Measurements from ENCODE around the gene SYNDIG1.
A peak's percentile ranks its signal among the peaks of the same experiment; 100 is the strongest.

Gene SYNDIG1

DNA sequence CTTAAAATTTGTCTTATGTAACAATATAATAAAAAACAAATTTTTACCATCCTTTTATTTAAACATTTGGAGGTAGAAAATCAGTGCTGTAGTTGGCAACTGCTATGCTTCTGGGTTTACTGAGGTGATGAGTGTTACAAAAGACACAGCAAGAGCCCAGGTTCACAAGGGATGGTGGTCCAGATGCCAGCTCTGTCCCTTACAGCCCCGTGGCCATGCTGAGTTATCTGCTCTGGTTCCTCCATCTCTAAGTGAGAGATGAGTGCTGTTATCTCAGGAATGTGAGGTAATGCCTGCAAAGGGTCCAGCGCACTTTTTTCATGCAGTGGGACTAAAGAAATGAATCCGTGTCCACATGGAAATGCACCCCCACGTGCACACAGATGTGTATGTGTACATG lies 17.8 kb downstream of the SYNDIG1 start:
- TF ChIP-seq, protein P1, sequence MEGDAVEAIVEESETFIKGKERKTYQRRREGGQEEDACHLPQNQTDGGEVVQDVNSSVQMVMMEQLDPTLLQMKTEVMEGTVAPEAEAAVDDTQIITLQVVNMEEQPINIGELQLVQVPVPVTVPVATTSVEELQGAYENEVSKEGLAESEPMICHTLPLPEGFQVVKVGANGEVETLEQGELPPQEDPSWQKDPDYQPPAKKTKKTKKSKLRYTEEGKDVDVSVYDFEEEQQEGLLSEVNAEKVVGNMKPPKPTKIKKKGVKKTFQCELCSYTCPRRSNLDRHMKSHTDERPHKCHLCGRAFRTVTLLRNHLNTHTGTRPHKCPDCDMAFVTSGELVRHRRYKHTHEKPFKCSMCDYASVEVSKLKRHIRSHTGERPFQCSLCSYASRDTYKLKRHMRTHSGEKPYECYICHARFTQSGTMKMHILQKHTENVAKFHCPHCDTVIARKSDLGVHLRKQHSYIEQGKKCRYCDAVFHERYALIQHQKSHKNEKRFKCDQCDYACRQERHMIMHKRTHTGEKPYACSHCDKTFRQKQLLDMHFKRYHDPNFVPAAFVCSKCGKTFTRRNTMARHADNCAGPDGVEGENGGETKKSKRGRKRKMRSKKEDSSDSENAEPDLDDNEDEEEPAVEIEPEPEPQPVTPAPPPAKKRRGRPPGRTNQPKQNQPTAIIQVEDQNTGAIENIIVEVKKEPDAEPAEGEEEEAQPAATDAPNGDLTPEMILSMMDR (IDR thresholded peaks at IDR 0.05; ENCODE audit: insufficient read depth, low read depth, low read length, missing control alignments), result no peak
- no peak for DNase-seq (ENCODE audit: low read depth)
- H3K4me3 ChIP-seq (ENCODE audit: low read length), result no peak overlapping the region

DNA sequence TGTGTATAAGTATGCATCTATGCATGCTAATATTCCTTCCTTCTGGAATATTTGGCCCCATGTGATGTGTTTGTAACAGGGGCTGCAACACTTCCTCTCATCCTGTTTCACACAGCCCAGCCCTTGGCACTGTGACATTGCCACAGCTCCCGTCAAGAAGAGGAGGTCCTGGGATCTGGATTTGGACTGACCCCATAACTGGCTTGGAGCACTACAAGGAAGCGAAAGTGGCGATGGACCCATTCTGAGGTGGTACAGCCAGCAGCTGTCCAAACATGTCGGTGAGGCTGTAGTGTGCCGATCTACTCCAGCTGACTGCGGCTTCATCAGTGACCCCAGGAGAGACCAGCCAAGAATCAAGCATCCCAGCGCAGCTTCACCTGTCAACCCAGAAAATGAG lies 18.2 kb downstream of the SYNDIG1 start:
- TF ChIP-seq, protein P1 (IDR thresholded peaks at IDR 0.05; ENCODE audit: insufficient read depth, low read depth, low read length, missing control alignments), result no peak

DNA sequence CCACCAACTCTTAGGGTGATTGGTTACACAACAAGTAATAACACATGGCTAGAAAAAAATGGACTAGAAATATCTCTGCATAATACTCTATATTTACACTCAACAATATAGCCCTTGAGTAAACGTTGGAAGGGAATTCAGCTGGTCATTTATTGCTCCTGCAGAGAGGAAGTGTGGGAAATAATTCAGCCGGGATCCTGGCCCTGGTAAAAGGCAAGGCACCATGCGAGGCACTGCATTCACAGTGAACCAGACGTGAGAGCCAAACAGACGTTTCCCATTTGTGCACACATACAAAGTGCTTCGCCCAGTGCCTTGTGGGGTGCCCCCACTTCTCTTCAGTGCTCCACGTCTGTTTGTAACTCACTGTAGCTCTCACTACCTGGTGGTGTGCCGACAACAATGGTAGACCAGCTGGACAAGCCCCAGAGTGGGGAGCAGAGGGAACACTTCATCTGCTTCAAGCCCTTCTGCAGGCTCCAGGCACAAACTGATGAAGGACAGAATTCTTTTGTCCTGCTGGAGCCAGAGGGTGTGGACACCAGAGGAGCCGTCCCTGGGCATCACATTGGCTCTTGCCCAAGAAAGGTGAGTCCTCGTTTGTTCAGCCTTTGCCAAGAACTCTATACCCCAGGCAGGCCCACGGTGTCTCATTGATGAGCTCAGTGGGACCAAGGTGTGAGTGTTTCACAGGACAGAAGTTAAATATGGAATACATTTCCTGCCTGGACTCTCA lies 18.8 kb downstream of the SYNDIG1 start:
- TF ChIP-seq, protein P1 (IDR thresholded peaks at IDR 0.05; ENCODE audit: insufficient read depth, low read depth, low read length, missing control alignments), result no peak
- DNase-seq (ENCODE audit: low read depth), result peak; percentile 69
- no peak overlapping the region for H3K4me3 ChIP-seq (ENCODE audit: low read length)

More for the DNA sequence above, 18.2 kb downstream of the SYNDIG1 start:
- H3K4me3 ChIP-seq (ENCODE audit: low read length), result no peak overlapping the region
- DNase-seq (ENCODE audit: low read depth), result no peak

DNA sequence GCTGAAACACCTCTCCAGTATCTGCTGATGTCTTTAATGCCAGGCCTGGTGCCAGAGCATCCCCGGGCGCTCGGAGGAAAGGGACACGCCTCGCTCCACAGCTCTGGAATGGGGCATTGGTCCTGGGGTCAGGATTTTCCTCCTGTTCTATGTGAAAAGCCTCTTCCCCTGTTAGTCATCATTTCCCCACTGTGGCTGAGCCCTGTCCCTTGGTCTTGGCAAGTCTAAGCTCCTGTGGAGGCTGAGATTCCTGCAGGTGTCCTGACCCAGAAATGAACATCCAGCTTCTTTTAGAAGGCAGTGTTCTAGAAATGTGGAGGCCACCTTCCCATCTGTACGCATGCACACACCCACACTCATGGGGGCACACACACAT lies 19.4 kb downstream of the SYNDIG1 start:
- TF ChIP-seq, protein P1 (IDR thresholded peaks at IDR 0.05; ENCODE audit: insufficient read depth, low read depth, low read length, missing control alignments), result no peak
- no peak overlapping the region for H3K4me3 ChIP-seq (ENCODE audit: low read length)
- DNase-seq (ENCODE audit: low read depth), result no peak

DNA sequence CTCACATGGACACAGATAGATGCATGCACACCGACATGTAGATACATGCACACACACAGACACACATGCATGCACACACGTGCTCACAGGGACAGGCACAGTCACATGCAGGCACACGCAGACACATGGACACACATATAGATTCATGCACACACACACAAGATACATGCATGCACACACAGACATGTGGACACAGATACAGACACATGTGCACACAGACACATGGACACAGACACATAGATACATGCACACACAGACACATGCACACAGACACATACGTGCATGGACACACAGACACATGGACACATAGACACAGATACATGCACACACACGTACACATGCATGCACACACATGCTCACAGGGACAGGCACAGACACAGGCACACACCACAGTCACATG lies 19.8 kb downstream of the SYNDIG1 start:
- H3K4me3 ChIP-seq (ENCODE audit: low read length), result no peak overlapping the region
- TF ChIP-seq, protein P1 (IDR thresholded peaks at IDR 0.05; ENCODE audit: insufficient read depth, low read depth, low read length, missing control alignments), result no peak
- no peak for DNase-seq (ENCODE audit: low read depth)

DNA sequence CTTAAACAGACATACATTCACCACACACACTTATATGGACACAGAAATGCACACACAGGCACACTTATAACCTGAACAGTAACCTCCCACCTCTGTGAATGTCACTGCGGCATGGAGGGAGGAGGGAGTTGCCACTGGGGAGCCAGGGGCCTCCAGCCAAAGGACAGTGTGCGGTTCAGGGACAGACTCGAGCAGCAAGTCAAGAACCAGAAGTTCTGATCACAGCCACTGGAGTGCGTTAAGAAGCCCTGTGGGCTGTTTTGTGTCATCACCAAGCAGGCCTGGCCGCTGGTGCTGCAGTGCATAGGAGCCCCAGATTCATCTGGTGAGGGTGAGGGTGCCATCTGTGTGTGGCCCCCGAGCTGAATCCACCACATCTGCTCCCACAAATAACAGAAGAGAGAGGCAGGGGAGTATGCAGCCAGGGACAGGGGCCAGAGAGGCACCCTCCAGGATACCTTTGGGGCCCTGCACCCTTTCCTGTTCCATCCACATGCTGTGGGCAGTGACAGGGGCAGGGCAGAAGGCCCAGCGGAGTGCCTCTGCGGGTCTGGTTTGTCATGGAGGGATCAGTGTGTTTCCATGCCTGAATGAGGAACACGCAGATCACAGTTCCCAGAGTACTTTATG lies 20.3 kb downstream of the SYNDIG1 start:
- DNase-seq (ENCODE audit: low read depth), result no peak
- H3K4me3 ChIP-seq (ENCODE audit: low read length), result no peak overlapping the region
- TF ChIP-seq, protein P1 (IDR thresholded peaks at IDR 0.05; ENCODE audit: insufficient read depth, low read depth, low read length, missing control alignments), result no peak

All from epithelial cell of esophagus (primary cell).